Epidermal melanocyte (primary cell): ENCODE measurements around the gene DHPS.

Source experiments
- DNase-seq: peaks from one replicate; pipeline ENCODE4 v3.0.0; 2011; ENCODE audit warnings: low spot score; ENCODE audit not compliant: insufficient read length

The DHPS gene

DNA sequence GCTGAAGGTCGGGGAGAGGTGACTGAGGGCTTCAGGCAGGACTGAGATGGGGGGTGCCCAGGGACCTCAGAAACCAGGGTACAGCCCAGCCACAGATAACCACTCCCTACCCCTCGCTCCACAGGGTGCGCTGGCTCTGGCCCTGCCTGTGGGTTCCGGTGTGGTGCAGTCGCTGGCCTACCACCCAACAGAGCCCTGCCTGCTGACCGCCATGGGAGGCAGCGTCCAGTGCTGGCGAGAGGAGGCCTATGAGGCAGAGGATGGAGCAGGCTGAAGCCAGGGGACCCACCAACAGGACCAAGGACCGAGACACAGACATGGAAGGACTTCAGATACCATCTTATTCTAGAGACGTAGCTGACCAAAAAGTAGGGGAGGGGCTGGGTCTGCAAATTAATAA lies 6.3 kb downstream of the DHPS start:
- no peak for DNase-seq

DNA sequence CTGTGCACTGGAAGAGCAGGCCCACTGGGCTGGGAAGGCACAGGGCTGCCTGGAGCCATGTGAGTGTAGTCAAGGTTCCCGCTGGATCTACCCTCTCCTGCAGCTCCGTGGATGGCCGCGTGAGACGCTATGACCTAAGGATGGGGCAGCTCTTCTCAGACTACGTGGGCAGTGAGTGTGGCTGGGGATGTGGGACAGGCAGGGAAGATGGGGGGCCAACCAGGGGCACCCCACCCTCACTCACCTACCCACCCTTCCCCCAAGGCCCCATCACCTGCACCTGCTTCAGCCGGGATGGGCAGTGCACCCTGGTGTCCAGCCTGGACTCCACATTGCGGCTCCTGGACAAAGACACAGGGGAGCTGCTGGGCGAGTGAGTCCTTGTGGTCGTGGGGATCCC lies 8.9 kb downstream of the DHPS start:
- no peak for DNase-seq

DNA sequence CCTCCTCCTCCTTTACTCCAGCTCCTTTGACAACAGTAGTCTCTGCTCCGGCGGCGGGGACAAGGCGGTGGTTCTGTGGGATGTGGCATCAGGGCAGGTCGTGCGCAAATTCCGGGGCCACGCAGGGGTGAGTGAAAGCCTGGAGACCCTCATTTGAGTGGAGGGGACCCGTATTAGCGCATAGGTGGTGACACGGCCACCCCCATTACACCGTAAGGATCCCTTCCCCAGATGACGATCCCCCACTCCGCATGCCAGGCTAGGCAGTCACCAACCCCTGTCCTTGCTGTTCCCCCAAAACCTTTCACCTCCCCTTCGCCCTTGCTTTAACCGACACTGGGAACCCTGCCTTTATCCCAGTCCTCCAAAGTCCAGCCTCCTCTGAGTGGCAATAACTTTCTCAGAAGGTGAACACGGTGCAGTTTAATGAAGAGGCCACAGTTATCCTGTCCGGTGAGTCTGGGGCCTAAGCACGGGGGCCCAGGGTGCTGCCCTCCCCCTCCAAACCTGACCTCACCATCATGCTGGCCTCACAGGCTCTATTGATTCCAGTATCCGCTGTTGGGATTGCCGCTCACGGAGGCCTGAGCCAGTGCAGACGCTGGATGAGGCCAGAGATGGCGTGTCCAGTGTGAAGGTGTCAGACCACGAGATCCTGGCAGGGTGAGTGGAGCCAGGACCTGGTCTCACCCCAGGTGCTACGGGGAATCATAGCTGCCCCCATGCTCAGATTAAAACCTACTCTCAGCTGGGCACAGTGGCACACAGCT lies 11.3 kb downstream of the DHPS start:
- no peak for DNase-seq

DNA sequence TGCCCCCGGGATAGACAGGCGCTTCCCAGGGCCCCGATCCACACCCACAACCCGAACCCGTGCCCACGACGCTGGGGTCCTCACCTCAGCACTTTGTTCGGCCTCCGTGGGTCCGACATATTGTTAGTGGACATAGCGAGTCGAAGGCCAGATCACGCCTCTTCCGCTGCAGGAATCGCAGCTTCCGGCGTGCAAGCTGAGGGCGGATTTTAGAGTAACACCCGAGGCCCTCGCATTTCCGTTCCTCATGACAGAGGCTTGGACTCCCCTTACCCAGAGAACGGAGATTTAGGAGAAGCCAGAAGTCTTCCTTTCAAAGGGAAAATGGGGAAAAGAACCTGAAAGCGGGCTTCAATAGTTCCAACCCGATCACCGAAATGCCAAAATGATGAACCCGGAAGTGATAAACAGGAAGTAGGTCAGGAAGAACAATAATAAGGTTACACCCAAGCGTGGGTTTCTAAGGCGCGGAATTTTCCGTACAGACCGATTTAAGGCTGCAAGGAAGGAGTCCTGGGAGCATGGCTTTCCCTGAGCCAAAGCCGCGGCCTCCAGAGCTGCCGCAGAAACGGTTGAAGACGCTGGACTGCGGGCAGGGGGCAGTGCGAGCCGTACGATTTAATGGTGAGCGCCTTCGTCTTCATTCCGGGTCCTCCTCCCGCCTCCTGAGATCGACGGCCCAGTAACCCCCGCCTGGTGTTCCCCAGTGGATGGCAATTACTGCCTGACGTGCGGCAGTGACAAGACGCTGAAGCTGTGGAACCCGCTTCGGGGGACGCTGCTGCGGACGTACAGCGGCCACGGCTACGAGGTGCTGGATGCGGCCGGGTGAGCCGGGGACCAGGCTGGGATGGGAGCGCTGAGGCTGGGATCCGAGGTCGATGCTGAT lies 12.2 kb downstream of the DHPS start:
- DNase-seq, result peak; percentile 74

DNA sequence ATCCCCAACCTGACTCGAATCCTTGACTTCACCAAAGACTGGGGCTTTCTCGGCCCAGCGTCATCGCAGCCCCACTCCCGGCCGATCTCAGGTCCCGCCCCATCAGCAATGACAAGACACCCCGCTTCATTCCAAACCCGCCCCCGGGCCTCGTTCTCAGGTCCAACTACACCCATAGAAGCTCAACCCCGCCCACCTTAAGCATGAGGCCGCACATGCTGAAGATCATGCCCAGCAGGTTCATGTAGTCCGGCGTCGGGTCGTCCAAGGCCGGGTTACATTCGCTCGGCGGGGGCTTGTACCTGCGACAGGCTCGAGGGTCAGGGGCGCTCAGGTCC lies 12.8 kb downstream of the DHPS start:
- no peak for DNase-seq

DNA sequence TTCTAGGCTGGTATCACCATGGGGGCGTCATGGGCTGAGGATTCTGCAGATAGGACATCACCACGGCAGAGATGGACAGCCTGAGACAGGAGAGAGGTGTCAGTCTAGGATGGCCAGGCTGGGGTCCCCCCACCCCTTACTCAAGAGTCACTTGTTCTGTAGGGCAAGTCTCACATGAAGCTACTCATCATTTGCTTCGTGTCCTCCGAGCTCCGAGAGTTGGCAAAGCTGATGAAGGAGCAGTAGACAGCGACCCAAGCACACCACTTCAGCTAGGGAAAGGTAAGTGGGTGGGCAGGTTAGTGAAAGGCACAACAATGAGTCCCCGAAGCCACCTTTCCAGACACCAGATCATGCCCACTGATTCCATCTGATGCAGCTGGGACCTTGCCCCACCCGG lies 13.3 kb downstream of the DHPS start:
- no peak for DNase-seq

DNA sequence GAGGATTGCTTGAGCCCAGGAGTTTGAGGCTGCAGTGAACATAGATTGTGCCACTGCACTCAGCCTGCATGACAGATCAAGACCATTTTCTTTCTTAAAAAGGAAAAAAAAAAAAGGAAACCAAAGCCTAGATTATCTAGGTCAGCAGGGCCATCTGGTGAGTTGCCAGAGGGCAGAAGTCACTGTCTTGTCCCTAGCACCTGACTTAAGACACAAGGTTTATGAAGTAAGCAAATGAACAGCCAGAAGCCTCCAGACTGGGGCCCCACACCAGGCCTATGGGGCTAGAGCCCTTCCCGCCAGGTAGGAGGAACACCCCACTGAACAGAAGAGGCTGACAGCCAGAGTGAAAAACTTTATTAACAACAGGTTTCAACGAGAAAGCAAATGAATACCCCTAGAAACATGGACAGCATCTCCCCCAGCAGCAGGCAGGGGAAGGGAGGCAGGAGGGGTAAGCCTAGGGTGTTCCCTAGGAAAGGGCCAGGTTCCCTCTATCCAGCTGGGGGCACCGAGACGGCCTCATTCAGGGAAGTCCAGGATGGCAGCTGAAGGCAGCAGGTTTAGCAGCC lies 13.9 kb downstream of the DHPS start:
- DNase-seq, result no peak

DNA sequence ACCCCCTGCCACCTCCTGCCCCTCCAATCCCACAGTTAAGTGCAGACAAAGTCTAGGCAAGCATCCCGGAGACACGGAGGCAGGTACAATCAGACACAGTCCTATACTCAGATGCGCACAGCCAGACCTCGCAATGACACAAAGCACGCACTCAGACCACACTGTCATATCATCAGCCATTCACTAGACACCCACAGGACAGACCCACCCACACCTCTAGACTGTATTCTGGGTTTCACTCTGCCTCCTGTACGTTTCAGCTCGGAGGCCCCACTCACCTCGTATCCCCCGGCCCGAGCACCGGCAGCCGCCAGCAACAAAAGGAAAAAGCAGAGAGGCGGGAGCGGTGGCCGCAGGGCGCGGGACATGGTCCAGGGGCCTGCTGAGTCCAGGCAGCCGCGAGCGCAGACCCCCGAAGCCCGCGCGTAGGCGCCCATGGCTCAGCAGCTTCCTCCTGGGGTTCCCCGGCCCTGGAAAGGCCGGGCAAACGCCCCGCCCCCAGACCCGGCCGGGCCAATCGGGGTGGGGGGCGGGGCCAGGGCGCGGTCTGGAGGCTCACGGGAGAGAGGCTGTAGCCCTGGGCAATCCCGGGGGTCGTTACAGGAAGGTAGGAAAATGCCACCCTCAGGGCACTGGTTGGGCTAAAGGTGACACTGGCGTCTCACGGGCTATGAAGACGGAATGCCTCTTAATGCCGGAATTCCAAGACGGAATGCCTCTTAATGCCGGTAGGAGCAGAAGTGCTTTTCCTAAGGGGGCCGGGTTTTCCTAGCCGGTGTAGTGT lies 15.2 kb downstream of the DHPS start, which contains the start of the genes MAN2B1 and WDR83:
MAN2B1 (minus strand) TSS at position 478 of the 784 bp plus-strand sequence; CDS start at position 437, 41 bp downstream.
WDR83 (plus strand) TSS at position 543 of the 784 bp plus-strand sequence. CDS start 2,984 bp downstream, outside the sequence.
- DNase-seq, result peak; percentile 96

DNA sequence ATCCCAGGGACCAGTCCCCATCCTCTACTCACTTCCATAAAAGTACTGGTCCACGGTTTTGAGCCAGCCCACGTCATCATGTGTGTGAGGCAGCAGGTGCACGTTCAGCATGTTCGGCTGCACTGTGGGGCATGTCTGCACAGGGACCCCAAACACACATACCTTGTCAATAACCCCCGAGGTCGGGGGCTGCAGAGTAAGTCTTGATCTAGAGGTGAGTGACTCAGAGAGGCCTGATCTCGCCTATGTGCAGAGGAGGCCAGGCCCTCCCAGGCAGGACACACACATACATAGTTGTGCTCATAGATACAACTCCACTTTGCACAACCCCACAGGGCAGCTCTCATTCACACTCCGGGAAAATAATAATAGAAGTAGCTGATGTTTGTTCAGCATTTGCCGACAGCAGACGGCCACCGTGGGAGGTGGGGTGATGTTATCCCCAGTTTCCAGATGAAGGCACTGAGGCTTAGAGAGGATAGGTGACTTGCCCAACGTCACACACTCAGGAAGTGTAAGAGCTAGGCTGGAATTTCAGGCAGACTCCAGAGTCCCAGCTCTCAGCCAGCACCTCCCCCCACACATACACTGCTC lies 15.9 kb downstream of the DHPS start:
- DNase-seq, result no peak

DNA sequence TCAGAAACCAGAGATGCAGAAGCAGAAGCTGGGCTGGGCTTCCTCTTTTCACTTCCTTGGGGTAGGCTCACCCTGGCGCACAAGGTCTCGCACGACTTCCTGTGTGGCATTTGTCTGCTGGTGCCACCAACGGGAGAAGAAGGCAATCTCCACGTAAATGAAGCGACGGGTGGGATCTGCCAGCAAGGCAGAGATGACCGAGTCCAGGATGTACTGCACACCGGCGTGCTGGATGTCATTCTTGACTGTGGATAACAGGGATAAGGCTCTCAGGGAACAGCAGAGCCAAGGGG lies 16.5 kb downstream of the DHPS start:
- DNase-seq, result no peak

DNA sequence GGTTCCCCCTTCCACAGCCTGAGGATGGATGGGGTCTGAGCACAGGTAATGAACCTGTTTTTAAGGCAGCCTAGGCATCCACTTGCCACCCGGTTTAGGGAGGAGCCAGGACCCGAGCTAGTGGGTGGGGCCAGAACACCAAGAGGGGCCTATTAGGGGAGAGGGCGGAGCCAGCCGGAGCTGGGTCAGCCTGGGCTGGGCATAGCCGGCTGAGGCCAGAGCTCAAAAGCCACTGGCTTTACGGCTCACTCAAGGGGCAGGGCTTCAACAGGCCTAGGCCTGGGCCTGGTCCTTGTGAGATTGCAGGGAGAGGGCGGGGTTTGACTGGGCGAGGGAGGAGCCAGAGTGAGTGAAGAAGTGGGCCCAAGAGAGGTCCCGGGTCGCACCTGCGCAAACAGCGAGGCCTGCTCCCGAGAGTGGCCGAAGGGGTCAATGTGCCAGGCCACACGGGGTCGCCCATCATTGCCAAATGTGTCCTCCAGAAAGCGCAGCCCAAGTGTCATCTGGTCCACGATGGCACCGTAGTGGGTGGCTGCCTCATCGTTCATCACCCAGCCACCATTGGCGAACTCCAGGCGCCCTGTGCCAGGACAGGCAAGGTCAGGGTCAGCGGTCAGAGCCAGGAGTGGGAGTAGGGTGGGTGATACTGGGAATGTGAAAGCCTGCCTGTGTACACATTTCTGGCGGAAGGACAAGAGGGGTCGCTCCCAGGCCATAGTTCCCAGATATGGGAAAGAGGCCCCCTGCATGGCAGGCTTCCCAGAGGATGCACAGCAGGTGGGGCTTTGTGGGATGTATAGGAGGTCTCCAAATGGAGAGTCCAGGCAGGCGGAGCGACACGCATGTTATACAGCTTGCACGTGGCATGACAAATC lies 17.0 kb downstream of the DHPS start:
- DNase-seq, result no peak

DNA sequence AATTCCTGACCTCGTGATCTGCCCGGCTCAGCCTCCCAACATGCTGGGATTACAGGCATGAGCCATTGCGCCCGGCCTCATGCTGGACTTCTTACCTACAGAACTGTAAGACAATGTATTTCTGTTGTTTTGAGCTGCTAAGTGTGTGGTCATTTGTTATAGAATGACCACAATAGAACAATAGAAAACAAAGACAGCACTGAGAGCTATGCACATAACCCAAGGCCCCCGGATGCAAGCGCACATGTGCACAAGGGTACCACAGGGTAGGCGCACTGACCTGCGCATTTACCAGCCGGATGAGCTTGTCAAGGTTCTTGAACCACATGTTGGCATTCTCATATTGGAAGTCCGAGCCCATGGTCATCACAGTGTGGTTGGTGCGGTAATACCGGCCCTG lies 20.7 kb downstream of the DHPS start:
- DNase-seq, result no peak

DNA sequence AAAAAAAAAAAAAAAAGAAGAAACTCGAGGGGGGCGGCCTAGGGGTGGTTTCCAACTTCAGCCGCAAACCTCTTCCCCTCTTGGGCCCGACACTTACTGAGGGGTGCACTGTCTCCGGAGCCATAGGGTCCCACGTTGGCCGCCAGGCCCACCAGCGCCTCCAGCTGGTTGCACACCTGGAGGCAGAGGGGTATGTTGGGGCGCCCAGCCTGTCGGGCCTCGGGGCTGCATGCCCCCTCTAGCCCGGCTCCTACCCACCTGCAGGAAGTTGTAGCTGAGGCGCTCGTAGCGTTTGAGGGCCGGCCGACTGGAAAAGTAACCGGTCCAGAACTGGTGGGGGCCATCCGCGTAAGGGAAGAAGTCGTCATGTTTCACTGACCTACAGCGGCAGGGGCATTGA lies 23.7 kb downstream of the DHPS start:
- no peak for DNase-seq

DNA sequence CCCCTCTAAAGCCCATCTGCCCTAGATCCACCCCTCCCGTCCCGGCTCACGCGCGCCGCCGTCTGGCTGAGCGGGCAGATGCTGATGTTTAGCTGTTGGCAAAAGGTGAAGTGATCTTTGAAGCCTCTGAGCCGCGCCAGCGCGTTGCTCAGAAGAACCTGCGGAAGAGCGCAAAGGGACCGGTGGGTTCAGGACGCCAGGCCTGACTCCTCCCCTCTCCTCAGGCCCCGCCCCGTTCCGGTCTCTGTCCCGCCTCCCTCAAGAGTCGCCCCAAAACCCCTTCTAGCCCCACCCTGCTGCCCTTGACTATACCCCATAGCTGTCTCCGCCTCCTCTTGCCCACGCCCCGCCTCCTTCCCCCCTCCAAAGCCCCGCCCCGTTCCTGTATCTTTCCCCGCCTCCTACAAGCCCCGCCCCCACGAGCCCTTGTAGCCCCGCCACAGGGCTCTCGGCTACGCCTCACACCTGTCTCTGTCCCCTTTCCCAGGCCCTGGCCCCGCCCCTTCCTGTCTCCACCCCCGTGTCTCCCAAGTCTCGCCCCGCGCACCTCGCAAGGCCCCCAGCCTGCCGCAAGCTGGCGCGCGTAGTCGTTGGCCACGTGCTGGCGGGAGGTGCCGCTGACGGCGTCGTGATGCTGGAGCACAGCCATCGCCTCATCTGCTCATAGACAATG lies 24.6 kb downstream of the DHPS start:
- no peak for DNase-seq

DNA sequence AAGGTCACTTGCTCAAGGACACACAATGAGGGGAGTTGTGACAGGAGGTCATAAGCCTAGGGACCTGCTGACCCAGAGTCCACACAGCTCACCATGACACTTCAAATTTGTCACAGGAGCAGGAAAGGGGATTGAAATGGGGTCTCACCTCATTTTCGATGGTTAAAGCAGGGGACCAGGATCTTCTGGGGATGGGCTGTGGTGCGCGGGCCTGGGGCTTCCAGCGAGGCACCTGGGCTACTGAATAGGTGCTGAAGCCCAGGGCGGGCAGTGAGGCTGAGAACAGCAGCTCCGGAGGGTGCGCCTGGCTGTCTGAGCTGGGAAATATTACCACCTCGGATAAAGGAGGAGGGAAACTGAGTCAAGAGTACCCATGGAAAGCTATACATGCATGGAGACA lies 26.1 kb downstream of the DHPS start:
- no peak for DNase-seq

DNA sequence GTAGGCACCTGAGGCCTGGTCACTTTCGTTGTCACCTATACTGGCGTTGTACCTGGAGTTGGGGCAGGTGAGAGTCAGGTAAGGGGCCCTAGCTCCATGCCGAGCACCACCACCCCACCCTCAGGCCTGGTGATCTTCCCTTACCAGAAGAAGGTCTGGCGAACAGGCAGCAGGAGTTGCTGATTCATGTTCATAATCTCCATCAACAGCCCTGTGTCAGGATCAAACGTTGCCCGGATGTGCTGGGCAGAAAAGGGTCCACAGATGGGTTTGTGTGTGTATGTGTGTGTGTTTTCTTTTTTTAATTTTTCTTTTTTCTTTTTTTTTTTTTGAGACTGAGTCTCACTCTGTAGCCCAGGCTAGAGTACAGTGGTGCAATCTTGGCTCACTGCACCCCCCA lies 29.5 kb downstream of the DHPS start:
- no peak for DNase-seq

DNA sequence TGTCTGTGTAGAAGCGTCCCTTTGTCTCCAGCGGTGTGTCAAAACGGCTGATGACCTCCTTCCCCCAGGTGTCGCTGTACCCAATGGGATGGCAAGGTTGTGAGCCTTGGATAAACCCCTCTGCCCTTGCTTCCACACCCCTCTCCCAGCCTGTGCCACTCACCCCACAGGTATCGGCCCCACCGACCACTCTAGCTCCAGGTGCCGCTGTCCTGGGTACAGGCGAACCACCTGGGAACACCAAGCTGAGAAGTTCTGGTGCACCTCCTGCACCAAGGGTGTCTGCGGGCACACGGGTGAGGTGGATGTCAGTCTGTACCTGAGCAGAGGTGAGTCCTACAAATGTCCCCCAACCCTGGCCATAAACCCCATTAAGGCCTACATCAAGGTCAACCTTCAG lies 31.7 kb downstream of the DHPS start:
- DNase-seq, result no peak

DNA sequence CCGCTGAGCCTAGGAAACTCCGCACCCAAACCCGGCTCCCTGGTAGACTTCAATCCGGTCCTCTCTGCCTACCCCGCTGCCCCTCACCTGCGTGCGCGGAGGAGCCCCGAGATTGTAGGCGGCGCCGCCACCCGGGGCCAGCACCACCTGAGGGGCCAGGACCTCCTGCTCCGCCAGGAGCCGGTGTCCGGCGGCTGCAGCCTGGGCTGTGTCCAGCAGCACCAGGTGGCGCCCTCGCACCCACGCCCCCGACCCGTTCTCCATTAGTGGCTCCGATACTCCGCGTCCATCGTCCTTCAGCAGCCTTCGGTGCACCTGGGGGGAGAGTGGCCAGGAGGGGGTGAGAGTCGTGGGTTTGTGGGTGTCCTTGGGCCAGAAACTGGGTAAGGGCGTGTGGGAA lies 33.6 kb downstream of the DHPS start:
- DNase-seq, result no peak

DNA sequence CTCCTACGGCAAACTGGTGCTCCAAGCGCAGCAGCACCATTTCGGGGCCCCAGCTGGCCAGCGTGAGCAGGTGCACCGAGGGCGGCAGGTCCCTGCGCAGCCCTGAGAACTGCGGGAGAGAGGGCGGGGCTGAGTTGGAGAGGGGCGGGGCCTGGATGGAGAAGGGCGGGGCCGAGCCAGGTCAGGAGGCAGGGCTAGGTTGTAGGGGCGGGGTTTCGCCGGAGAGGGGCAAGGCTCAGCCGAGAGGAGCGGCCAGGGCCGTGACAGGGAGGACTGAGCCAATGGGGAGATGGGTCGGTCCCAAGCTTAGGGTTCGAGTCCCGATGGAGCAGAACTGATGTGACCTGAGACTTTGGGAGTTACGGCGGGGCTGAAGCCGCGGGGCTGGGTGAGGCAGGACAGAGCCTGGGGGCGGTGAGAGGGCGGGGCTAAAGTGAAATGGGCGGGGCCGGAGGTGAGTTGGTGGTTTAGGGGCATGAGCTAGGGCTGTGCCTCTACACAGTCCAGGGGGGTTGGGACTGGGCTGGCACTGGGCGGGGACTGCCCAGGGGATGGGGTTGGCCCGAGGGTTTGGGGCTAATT lies 34.1 kb downstream of the DHPS start:
- DNase-seq, result no peak
